Amniotic stem cell (primary cell): ENCODE measurements around the gene LRMDA.
A peak's percentile ranks its signal among the peaks of the same experiment; 100 is the strongest.

ENCODE experiments used
- DNase-seq: peaks from one replicate; lab custom pipeline; 2025; lab: John Stamatoyannopoulos, UW

Gene LRMDA

GRCh38 chr10:75402486-75403143, 28.8 kb upstream of the LRMDA start:
- DNase-seq, result no peak

- DNase-seq, result peak; percentile 42
These were observed 28.1 kb upstream of the LRMDA start for GRCh38 chr10:75403144-75403938.

- no peak for DNase-seq
These were observed 27.2 kb upstream of the LRMDA start for GRCh38 chr10:75403939-75404814.

GRCh38 chr10:75404815-75405597, 26.4 kb upstream of the LRMDA start:
- DNase-seq, result no peak

GRCh38 chr10:75405598-75406461, 25.6 kb upstream of the LRMDA start:
- no peak for DNase-seq

- DNase-seq, result no peak
These were observed 24.8 kb upstream of the LRMDA start for GRCh38 chr10:75406462-75407223.

GRCh38 chr10:75407224-75407712, 24.2 kb upstream of the LRMDA start:
- DNase-seq, result no peak

- no peak for DNase-seq
These were observed 23.5 kb upstream of the LRMDA start for GRCh38 chr10:75407713-75408508.

GRCh38 chr10:75408509-75408875, 22.9 kb upstream of the LRMDA start:
- no peak for DNase-seq

- DNase-seq, result no peak
These were observed 22.2 kb upstream of the LRMDA start for GRCh38 chr10:75408911-75409885.

GRCh38 chr10:75410132-75411005, 21.1 kb upstream of the LRMDA start:
- DNase-seq, result no peak

- DNase-seq, result no peak
These were observed 16.9 kb upstream of the LRMDA start for GRCh38 chr10:75414527-75414926.

- DNase-seq, result no peak
These were observed 13.9 kb upstream of the LRMDA start for GRCh38 chr10:75417522-75417927.

GRCh38 chr10:75418293-75418692, 13.1 kb upstream of the LRMDA start:
- DNase-seq, result no peak

- DNase-seq, result no peak
These were observed 12.7 kb upstream of the LRMDA start for GRCh38 chr10:75418712-75419111.

GRCh38 chr10:75422913-75423312, 8.5 kb upstream of the LRMDA start:
- no peak for DNase-seq

GRCh38 chr10:75424571-75424970, 6.9 kb upstream of the LRMDA start:
- DNase-seq, result no peak
